Activated naive CD4-positive, alpha-beta T cell treated with anti-CD3 and anti-CD28 coated beads, Interleukin-2, amount 50 U/mL, for 16 hours (primary cell): ENCODE results near the gene PPP6R2.

ENCODE experiments used
- DNase-seq: peaks from one replicate; pipeline ENCODE4 v3.0.0-alpha.2; 2020

The PPP6R2 gene

DNA sequence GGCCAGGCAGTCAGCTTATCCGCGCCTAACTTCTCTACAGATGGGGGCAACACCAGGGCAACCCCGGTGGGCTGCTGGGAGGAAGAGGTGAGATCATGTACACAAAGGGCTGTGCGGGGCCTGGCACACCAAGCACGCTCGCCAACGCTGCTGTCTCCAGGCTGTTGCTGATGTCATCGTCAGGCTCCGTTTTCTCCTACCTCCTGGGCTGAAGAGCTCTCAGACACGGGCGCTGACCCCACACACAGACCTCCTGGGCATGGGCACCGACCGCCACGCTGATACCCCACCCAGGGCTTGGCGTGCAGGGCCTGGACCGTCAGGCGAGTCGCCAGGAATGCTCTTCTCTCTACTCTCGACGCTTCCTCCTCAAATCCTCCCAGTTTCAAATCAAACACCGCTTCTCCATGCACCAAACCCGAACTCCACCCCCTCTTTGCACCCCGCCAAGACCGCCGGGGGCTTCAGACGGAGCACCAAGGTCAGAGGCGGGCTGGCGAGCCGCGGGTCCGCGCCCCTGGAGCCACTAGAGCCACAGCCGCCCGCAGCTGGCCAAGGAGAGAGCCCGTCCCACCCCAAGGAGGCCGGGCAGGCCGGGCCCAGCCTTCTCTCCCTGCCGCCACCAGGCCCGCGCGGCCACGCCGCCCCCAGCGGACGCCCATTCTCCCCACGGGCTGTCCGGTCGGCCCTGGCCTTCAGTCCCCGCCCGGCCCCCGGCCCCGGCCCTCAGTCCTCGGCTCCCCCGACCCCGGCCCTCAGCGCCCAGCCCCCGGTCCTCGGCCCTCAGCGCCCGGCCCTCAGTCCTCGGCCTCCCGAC, 130.9 kb downstream of the PPP6R2 start:
- peak; percentile 50 for DNase-seq

DNA sequence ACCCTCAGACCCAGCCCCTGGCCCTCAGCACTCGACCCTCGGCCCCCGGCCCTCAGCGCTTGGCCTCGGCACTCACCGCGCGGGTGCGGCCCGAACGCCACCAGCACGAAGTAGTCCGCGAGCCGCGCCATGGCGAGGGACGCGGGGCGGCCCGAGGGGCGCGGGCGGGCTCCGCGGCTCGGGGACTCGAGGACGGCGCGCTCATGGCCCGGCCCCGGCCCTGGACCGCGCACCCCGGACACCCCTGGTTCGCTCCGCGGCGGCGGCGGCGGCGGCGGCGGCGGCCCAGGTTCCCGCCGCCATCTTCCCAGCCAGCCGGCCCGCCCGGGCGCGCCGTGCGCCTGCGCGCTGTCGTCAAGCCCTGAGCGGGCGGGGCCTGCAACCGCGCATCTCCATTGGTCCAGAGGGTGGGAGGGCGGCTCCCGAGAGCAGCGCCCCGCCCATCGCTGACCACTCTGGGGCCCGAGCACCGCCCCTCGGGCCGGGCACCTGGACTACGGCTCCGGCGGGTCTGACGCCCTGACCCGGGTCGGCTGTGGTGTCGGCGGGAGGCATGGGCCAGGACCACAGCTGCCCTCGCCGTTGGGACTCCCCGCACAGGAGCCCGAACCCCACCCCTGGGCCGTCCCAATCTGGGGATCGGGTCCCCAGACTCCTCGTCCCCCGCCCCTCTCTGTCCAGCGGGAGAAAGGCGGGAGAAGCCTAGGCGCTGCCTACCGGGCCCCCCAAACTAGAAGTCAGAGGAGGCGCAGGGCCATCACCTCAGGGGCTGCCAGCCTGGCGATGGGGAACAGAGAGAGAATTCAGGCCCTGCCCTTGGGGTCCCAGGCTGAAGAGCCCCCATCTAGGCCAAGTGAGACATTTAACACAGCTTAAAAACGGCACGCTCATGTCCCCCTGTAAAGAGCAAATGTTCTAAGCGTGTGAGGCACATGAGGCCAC, 131.9 kb downstream of the PPP6R2 start, which contains the start of gene SBF1:
TSS of gene SBF1 (minus strand) at position 326 of the 942 bp plus-strand sequence. CDS start at position 131, 195 bp downstream.
- peak; percentile 91 for DNase-seq

- DNase-seq: no peak
Observed at GRCh38 chr22:50475652-50476002, 132.5 kb downstream of the PPP6R2 start.

DNA sequence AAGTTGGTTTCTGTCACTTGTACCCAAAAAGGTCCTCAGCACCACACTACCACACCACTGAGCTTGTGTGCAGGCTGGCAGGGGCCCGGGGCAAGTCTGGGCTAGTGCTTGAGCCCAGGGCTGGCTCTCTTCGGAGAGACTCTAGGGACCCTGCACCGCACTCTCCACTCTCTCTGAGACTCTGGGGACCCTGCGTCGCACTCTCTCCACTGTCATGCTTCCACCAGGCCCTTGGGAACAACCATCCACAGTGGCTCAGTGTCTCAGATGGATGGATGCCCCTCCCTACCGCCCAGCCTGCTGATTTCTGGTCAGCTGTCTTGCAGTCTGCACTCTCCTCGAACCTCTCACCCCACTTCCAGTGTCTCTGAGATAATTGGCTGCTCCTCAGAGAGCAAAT, 133.7 kb downstream of the PPP6R2 start:
- DNase-seq: no peak

GRCh38 chr22:50477923-50478322, 134.8 kb downstream of the PPP6R2 start:
- DNase-seq: no peak

DNA sequence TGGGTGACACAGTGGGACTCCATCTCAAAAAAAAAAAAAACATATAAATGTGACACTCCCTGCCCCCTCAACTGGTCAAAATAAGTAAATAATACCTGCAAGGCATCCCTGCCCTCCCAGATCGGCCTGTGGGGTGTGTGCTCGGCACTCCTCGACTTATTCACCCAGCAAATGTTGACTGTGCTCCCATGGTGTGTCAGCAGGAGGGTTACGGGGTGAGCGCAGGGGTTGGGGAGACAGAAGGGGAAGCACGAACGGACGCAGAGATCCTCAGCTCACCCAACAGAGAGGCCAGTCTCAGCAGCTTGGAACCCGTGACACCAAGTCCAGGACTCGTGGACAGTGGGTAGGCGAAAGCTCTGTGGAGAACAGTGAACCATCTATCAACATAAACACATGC, 136.6 kb downstream of the PPP6R2 start:
- no peak for DNase-seq

GRCh38 chr22:50481045-50481439, 137.9 kb downstream of the PPP6R2 start:
- no peak for DNase-seq

- DNase-seq: peak; percentile 74
Observed at GRCh38 chr22:50481440-50482106, 138.4 kb downstream of the PPP6R2 start, which contains the start of gene ADM2. TSS of gene ADM2 (plus strand) at chr22:50481543. CDS start at chr22:50481848, 305 bp downstream.

DNA sequence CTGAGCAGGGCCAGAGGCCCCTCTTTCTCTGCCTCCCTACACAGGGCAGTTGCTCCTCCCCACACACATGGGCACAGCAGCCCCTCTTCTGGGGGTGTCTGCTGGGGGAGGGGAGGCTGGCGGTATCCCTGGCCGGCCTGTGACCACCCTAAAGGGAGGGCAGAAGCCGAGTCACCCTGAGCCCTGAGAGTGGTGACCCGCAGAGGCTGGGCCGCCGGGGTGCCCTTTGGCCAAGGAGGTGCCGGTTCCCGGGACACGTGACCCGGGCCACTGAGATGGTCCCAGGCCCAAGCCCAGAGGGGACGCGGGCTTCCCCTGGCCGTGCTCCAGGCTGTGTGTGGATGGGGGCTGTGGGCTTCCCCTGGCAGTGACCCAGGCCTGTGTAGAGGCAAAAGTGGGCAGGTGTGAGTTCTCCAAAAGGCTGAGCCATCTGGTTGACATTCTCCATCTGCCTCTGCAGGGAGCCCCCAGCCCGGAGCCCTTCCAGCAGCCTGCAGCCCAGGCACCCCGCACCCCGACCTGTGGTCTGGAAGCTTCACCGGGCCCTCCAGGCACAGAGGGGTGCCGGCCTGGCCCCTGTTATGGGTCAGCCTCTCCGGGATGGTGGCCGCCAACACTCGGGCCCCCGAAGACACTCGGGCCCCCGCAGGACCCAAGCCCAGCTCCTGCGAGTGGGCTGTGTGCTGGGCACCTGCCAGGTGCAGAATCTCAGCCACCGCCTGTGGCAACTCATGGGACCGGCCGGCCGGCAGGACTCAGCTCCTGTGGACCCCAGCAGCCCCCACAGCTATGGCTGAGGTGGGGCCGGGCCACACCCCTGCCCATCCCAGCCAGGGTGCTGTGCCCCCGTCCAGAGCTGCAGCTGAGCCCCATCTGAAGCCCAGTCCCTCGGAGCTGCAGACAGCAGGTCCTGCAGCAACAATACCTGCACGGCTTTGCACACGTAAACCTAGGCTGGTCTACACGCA, 139.3 kb downstream of the PPP6R2 start:
- no peak for DNase-seq

DNA sequence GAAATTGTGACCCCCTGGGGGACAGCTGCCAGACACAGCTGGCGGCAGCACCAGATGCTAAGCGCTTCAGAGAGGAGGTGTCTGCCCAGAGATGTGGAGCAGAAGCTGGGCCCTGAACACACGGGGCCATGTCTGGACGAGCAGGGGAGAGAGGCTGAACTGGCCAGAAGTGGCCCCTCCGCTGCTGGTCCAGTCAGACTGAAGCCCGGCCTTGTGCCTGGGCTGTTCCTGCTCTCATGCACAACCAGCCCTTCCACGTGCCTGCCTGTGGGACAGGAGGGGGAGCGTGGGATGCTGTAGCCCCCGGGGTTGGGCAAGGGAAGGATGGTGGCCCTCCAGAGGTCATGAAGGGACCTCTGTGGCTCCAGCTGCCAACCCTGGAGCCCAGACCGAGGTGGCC, 140.0 kb downstream of the PPP6R2 start:
- no peak for DNase-seq

- no peak for DNase-seq
Observed at GRCh38 chr22:50483556-50483955, 140.4 kb downstream of the PPP6R2 start.

GRCh38 chr22:50483977-50484853, 141.1 kb downstream of the PPP6R2 start:
- no peak for DNase-seq

GRCh38 chr22:50485221-50486131, 142.3 kb downstream of the PPP6R2 start:
- no peak for DNase-seq

GRCh38 chr22:50486561-50487289, 143.6 kb downstream of the PPP6R2 start, which contains the start of gene MIOX:
TSS of gene MIOX (plus strand) at chr22:50486859. CDS start at chr22:50486898, 39 bp downstream.
- no peak for DNase-seq

GRCh38 chr22:50487290-50488005, 144.3 kb downstream of the PPP6R2 start:
- DNase-seq: no peak

GRCh38 chr22:50488006-50488677, 145.0 kb downstream of the PPP6R2 start:
- peak; percentile 8 for DNase-seq

GRCh38 chr22:50488886-50489285, 145.8 kb downstream of the PPP6R2 start:
- no peak for DNase-seq
